Astrocyte (in vitro differentiated cells and primary cell): ENCODE results near the gene DNMBP. TPM values are rescaled to one million over a fixed set of nuclear protein-coding genes. Genes with fewer than 3 reads are reported as not detected.
A peak's percentile ranks its signal among the peaks of the same experiment; 100 is the strongest.

ENCODE experiments used
- DNase-seq: peaks from one replicate; pipeline ENCODE4 v3.0.0-alpha.2; 2010; ENCODE audit warnings: low read depth
- FAIRE-seq: peaks from 2 replicates; lab custom pipeline; 2011; peaks lifted over from hg19 to GRCh38; lab: Jason Lieb, UNC
- H2AFZ ChIP-seq: 2 replicates; pipeline ENCODE4 v1.6.0; 2012; ENCODE audit warnings: low read depth, low read length, inconsistent platforms
- H3K27ac ChIP-seq: 2 replicates; pipeline ENCODE4 v1.5.1; 2011; ENCODE audit warnings: low read depth, low read length, inconsistent platforms
- H3K27me3 ChIP-seq: 2 replicates; pipeline ENCODE4 v1.6.0; 2011; ENCODE audit warnings: low read length, inconsistent platforms; ENCODE audit not compliant: insufficient read depth
- H3K36me3 ChIP-seq: 2 replicates; pipeline ENCODE4 v1.5.1; 2011; ENCODE audit warnings: low read length, inconsistent platforms; ENCODE audit not compliant: insufficient read depth
- H3K4me1 ChIP-seq: 2 replicates; pipeline ENCODE4 v1.5.1; 2011; ENCODE audit warnings: low read length, inconsistent platforms; ENCODE audit not compliant: insufficient read depth
- H3K4me2 ChIP-seq: 2 replicates; pipeline ENCODE4 v1.6.0; 2012; ENCODE audit warnings: low read length, inconsistent platforms
- H3K4me3 ChIP-seq: 2 replicates; pipeline ENCODE4 v1.5.1; 2011; ENCODE audit warnings: low read depth, mild to moderate bottlenecking, low read length, inconsistent platforms; ENCODE audit not compliant: insufficient read depth
- H3K79me2 ChIP-seq: 2 replicates; pipeline ENCODE4 v1.6.0; 2012; ENCODE audit warnings: mild to moderate bottlenecking, low read length, inconsistent platforms; ENCODE audit not compliant: insufficient read depth
- H3K9ac ChIP-seq: 2 replicates; pipeline ENCODE4 v1.6.0; 2012; ENCODE audit warnings: mild to moderate bottlenecking, low read length, inconsistent platforms
- H3K9me3 ChIP-seq: 2 replicates; pipeline ENCODE4 v1.5.1; 2012; ENCODE audit warnings: low read depth, mild to moderate bottlenecking, low read length, inconsistent platforms; ENCODE audit not compliant: insufficient read depth
- H4K20me1 ChIP-seq: 2 replicates; pipeline ENCODE4 v1.6.0; 2012; ENCODE audit warnings: low read length, inconsistent platforms; ENCODE audit not compliant: insufficient read depth
- H3K27ac Mint-ChIP-seq: one replicate; pipeline ENCODE4 v1.8.0; 2021; ENCODE audit warnings: mild to moderate bottlenecking, mixed read lengths; ENCODE audit not compliant: unreplicated experiment
- H3K27me3 Mint-ChIP-seq: one replicate; pipeline ENCODE4 v1.8.0; 2021; ENCODE audit warnings: low read depth, mixed read lengths; ENCODE audit not compliant: unreplicated experiment
- H3K36me3 Mint-ChIP-seq: one replicate; pipeline ENCODE4 v1.8.0; 2021; ENCODE audit warnings: low read depth, mixed read lengths; ENCODE audit not compliant: unreplicated experiment
- H3K4me1 Mint-ChIP-seq: one replicate; pipeline ENCODE4 v1.8.0; 2021; ENCODE audit warnings: low read depth, mixed read lengths; ENCODE audit not compliant: unreplicated experiment
- H3K4me3 Mint-ChIP-seq: one replicate; pipeline ENCODE4 v1.8.0; 2021; ENCODE audit warnings: mild to moderate bottlenecking, moderate library complexity, mixed read lengths; ENCODE audit not compliant: unreplicated experiment
- H3K9me3 Mint-ChIP-seq: one replicate; pipeline ENCODE4 v1.8.0; 2021; ENCODE audit warnings: mild to moderate bottlenecking, mixed read lengths; ENCODE audit not compliant: unreplicated experiment
- EZH2 ChIP-seq: IDR thresholded peaks from 2 replicates; pipeline ENCODE4 v1.6.1; 2012; ENCODE audit warnings: mild to moderate bottlenecking, low read length, inconsistent platforms; ENCODE audit not compliant: insufficient read depth
- total RNA-seq: library from RNA; stranded (reverse); gene quantifications from 2 replicates; pipeline ENCODE4 v1.2.1, GENCODE V29; 2021
- TF ChIP-seq, protein P1 (sequence below): IDR thresholded peaks from 2 replicates; pipeline ENCODE4 v1.5.1; 2011; ENCODE audit warnings: low read depth, mild to moderate bottlenecking, inconsistent platforms, low read length, moderate library complexity; ENCODE audit not compliant: insufficient read depth

Gene DNMBP
- total RNA-seq, 1 donor from 2014 or later: 24.8 TPM

DNA sequence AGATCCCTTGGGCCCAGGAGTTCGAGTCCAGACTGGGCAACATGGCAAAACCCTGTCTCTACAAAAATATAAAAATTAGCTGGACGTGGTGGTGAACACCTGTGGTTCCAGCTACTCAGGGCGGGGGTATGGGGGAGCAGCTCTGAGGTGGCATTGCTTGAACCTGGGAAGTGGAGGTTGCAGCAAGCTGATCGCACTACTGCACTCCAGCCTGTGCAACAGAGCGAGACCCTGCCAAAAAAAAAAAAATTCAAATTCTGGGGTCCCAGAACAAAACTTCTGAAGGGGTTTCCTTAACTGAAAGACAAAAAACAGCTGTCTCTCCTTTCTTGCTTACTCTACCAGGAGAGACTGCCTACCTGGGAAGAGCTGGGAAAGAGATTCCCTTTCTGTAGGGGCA lies 27.0 kb downstream of the DNMBP start:
- Mint-ChIP-seq H3K4me3 (no peak overlapping the region), H3K4me1 (peaks cover 19% of the 10 kb centered on the region)
- peak overlapping the region; percentile 6 for H3K9ac ChIP-seq

GRCh38 chr10:99981581-99982199 lies 28.1 kb downstream of the DNMBP start:
- Histone ChIP-seq H3K4me3 (no peak overlapping the region), H4K20me1 (peaks cover 26% of the 10 kb centered on the region), H3K27me3 (no peaks in the 10 kb centered on the region), H3K4me2 (no peak overlapping the region), H3K9ac (no peak overlapping the region), H3K9me3 (no peaks in the 10 kb centered on the region), H3K79me2 (peaks cover 94% of the 10 kb centered on the region), H3K27ac (no peak overlapping the region), H3K4me1 (peaks cover 31% of the 10 kb centered on the region), H3K36me3 (peaks cover 2% of the 10 kb centered on the region), H2AFZ (no peak overlapping the region)
- TF ChIP-seq, protein P1, sequence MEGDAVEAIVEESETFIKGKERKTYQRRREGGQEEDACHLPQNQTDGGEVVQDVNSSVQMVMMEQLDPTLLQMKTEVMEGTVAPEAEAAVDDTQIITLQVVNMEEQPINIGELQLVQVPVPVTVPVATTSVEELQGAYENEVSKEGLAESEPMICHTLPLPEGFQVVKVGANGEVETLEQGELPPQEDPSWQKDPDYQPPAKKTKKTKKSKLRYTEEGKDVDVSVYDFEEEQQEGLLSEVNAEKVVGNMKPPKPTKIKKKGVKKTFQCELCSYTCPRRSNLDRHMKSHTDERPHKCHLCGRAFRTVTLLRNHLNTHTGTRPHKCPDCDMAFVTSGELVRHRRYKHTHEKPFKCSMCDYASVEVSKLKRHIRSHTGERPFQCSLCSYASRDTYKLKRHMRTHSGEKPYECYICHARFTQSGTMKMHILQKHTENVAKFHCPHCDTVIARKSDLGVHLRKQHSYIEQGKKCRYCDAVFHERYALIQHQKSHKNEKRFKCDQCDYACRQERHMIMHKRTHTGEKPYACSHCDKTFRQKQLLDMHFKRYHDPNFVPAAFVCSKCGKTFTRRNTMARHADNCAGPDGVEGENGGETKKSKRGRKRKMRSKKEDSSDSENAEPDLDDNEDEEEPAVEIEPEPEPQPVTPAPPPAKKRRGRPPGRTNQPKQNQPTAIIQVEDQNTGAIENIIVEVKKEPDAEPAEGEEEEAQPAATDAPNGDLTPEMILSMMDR: no peak
- TF ChIP-seq EZH2: no peak
- FAIRE-seq (no peak), DNase-seq (no peak)
- Mint-ChIP-seq H3K9me3 (no peaks in the 10 kb centered on the region), H3K27me3 (no peaks in the 10 kb centered on the region), H3K27ac (no peak overlapping the region), H3K4me3 (no peak overlapping the region), H3K4me1 (peaks cover 27% of the 10 kb centered on the region), H3K36me3 (peaks cover 12% of the 10 kb centered on the region)

More for the DNA sequence above, 27.0 kb downstream of the DNMBP start:
- Histone ChIP-seq H3K36me3 (peaks cover 2% of the 10 kb centered on the region), H3K27me3 (no peaks in the 10 kb centered on the region), H3K4me1 (peaks cover 22% of the 10 kb centered on the region), H3K79me2 (peaks cover 99% of the 10 kb centered on the region), H3K4me2 (peak overlapping the region; percentile 60), H3K4me3 (no peak overlapping the region), H4K20me1 (peaks cover 29% of the 10 kb centered on the region), H2AFZ (no peak overlapping the region), H3K27ac (peak overlapping the region; percentile 46), H3K9me3 (no peaks in the 10 kb centered on the region)
- DNase-seq: no peak
- Mint-ChIP-seq H3K9me3 (no peaks in the 10 kb centered on the region), H3K36me3 (peaks cover 12% of the 10 kb centered on the region), H3K27me3 (no peaks in the 10 kb centered on the region), H3K27ac (no peak overlapping the region)
- FAIRE-seq: no peak
- TF ChIP-seq, protein P1: no peak
- TF ChIP-seq EZH2: no peak

- peaks cover 34% of the 10 kb centered on the region for H3K4me1 Mint-ChIP-seq
- FAIRE-seq: no peak
- no peaks in the 10 kb centered on the region for H3K9me3 Mint-ChIP-seq
- no peak overlapping the region for H3K27ac Mint-ChIP-seq
- Histone ChIP-seq H3K27ac (no peak overlapping the region), H3K27me3 (no peaks in the 10 kb centered on the region), H3K36me3 (peaks cover under 1% of the 10 kb centered on the region), H4K20me1 (peaks cover 13% of the 10 kb centered on the region), H3K4me1 (peaks cover 36% of the 10 kb centered on the region), H3K79me2 (peaks cover 94% of the 10 kb centered on the region), H2AFZ (no peak overlapping the region), H3K9ac (no peak overlapping the region), H3K4me3 (no peak overlapping the region), H3K4me2 (no peak overlapping the region), H3K9me3 (no peaks in the 10 kb centered on the region)
- TF ChIP-seq EZH2: no peak
- TF ChIP-seq, protein P1: no peak
- no peaks in the 10 kb centered on the region for H3K27me3 Mint-ChIP-seq
- no peak for DNase-seq
- no peak overlapping the region for H3K4me3 Mint-ChIP-seq
- H3K36me3 Mint-ChIP-seq: peaks cover 11% of the 10 kb centered on the region
These were observed 30.6 kb downstream of the DNMBP start for GRCh38 chr10:99979066-99979685.
